ENCODE measurements around the gene NBDY. TPM values are rescaled to one million over a fixed set of nuclear protein-coding genes. Genes with fewer than 3 reads are reported as not detected.
"Not testable (repeated sequence)": the region's sequence is repeated elsewhere in the genome, so short reads cannot be mapped to it uniquely, and the experiment has no call there.

Gene NBDY
- total RNA-seq, 1 experiment from 2014 or later: 12.0 TPM

GRCh38 chrX:56760410-56761124 is 31.5 kb downstream of the NBDY start:
- not testable (repeated sequence) for H3K27me3 ChIP-seq (ENCODE audit: control insufficient read depth, insufficient read depth, low read length); H3K36me3 ChIP-seq (replicated peaks; ENCODE audit: control insufficient read depth, insufficient read depth, low read length); H3K4me3 ChIP-seq (ENCODE audit: insufficient read depth, low read depth, low read length)
- peak; percentile 2 for DNase-seq

GRCh38 chrX:56761167-56761566 is 32.1 kb downstream of the NBDY start:
- DNase-seq: peak; percentile 4
- no peaks in the 10 kb centered on the region for H3K27me3 ChIP-seq (ENCODE audit: control insufficient read depth, insufficient read depth, low read length)
- no peaks in the 10 kb centered on the region for H3K36me3 ChIP-seq (replicated peaks; ENCODE audit: control insufficient read depth, insufficient read depth, low read length)
- H3K4me3 ChIP-seq (ENCODE audit: insufficient read depth, low read depth, low read length): no peak overlapping the region

GRCh38 chrX:56762220-56762619 is 33.2 kb downstream of the NBDY start:
- no peaks in the 10 kb centered on the region for H3K27me3 ChIP-seq (ENCODE audit: control insufficient read depth, insufficient read depth, low read length)
- no peak for DNase-seq
- no peak overlapping the region for H3K4me3 ChIP-seq (ENCODE audit: insufficient read depth, low read depth, low read length)
- H3K36me3 ChIP-seq (replicated peaks; ENCODE audit: control insufficient read depth, insufficient read depth, low read length): no peaks in the 10 kb centered on the region

GRCh38 chrX:56762707-56763555 is 33.9 kb downstream of the NBDY start:
- no peaks in the 10 kb centered on the region for H3K27me3 ChIP-seq (ENCODE audit: control insufficient read depth, insufficient read depth, low read length)
- peak; percentile 7 for DNase-seq

GRCh38 chrX:56763556-56764152 is 34.6 kb downstream of the NBDY start:
- no peaks in the 10 kb centered on the region for H3K27me3 ChIP-seq (ENCODE audit: control insufficient read depth, insufficient read depth, low read length)
- H3K36me3 ChIP-seq (replicated peaks; ENCODE audit: control insufficient read depth, insufficient read depth, low read length): no peaks in the 10 kb centered on the region
- DNase-seq: peak; percentile 22
- H3K4me3 ChIP-seq (ENCODE audit: insufficient read depth, low read depth, low read length): no peak overlapping the region

More at GRCh38 chrX:56762707-56763555, 33.9 kb downstream of the NBDY start:
- H3K4me3 ChIP-seq (ENCODE audit: insufficient read depth, low read depth, low read length): no peak overlapping the region
- H3K36me3 ChIP-seq (replicated peaks; ENCODE audit: control insufficient read depth, insufficient read depth, low read length): no peaks in the 10 kb centered on the region

GRCh38 chrX:56764153-56764974 is 35.3 kb downstream of the NBDY start:
- H3K4me3 ChIP-seq (ENCODE audit: insufficient read depth, low read depth, low read length): no peak overlapping the region
- H3K27me3 ChIP-seq (ENCODE audit: control insufficient read depth, insufficient read depth, low read length): no peaks in the 10 kb centered on the region
- no peaks in the 10 kb centered on the region for H3K36me3 ChIP-seq (replicated peaks; ENCODE audit: control insufficient read depth, insufficient read depth, low read length)
- DNase-seq: peak; percentile 78

GRCh38 chrX:56764975-56765791 is 36.1 kb downstream of the NBDY start:
- no peak overlapping the region for H3K4me3 ChIP-seq (ENCODE audit: insufficient read depth, low read depth, low read length)
- no peaks in the 10 kb centered on the region for H3K27me3 ChIP-seq (ENCODE audit: control insufficient read depth, insufficient read depth, low read length)
- peak; percentile 9 for DNase-seq
- no peaks in the 10 kb centered on the region for H3K36me3 ChIP-seq (replicated peaks; ENCODE audit: control insufficient read depth, insufficient read depth, low read length)

- H3K27me3 ChIP-seq (ENCODE audit: control insufficient read depth, insufficient read depth, low read length): no peaks in the 10 kb centered on the region
- DNase-seq: peak; percentile 4
- no peak overlapping the region for H3K4me3 ChIP-seq (ENCODE audit: insufficient read depth, low read depth, low read length)
- H3K36me3 ChIP-seq (replicated peaks; ENCODE audit: control insufficient read depth, insufficient read depth, low read length): no peaks in the 10 kb centered on the region
These were observed 36.9 kb downstream of the NBDY start for GRCh38 chrX:56765811-56766553.

GRCh38 chrX:56766554-56767347 is 37.7 kb downstream of the NBDY start:
- peak; percentile 13 for DNase-seq

GRCh38 chrX:56767348-56768119 is 38.5 kb downstream of the NBDY start:
- H3K4me3 ChIP-seq (ENCODE audit: insufficient read depth, low read depth, low read length); H3K27me3 ChIP-seq (ENCODE audit: control insufficient read depth, insufficient read depth, low read length); H3K36me3 ChIP-seq (replicated peaks; ENCODE audit: control insufficient read depth, insufficient read depth, low read length): not testable (repeated sequence)
- peak; percentile 19 for DNase-seq

More at GRCh38 chrX:56766554-56767347, 37.7 kb downstream of the NBDY start:
- no peaks in the 10 kb centered on the region for H3K36me3 ChIP-seq (replicated peaks; ENCODE audit: control insufficient read depth, insufficient read depth, low read length)
- no peaks in the 10 kb centered on the region for H3K27me3 ChIP-seq (ENCODE audit: control insufficient read depth, insufficient read depth, low read length)
- no peak overlapping the region for H3K4me3 ChIP-seq (ENCODE audit: insufficient read depth, low read depth, low read length)

- H3K27me3 ChIP-seq (ENCODE audit: control insufficient read depth, insufficient read depth, low read length); DNase-seq; H3K4me3 ChIP-seq (ENCODE audit: insufficient read depth, low read depth, low read length); H3K36me3 ChIP-seq (replicated peaks; ENCODE audit: control insufficient read depth, insufficient read depth, low read length): not testable (repeated sequence)
These were observed 39.1 kb downstream of the NBDY start for GRCh38 chrX:56768120-56768660.
